ENCODE measurements around the gene XRCC4. TPM values are rescaled to one million over a fixed set of nuclear protein-coding genes. Genes with fewer than 3 reads are reported as not detected.

XRCC4 gene
- total RNA-seq, 2 experiments from 2014 or later: 9.5 to 11.6 TPM

GRCh38 chr5:83283761-83284160, 206.4 kb downstream of the XRCC4 start:
- no peaks in the 10 kb centered on the region for H3K27me3 Mint-ChIP-seq
- CTCF ChIA-PET: no interaction called here
- no peak overlapping the region for H3K27ac Mint-ChIP-seq
- no peaks in the 10 kb centered on the region for H3K4me1 Mint-ChIP-seq
- H3K9me3 Mint-ChIP-seq: no peaks in the 10 kb centered on the region
- POLR2A ChIA-PET: no interaction called here
- DNase-seq: no peak
- no peaks in the 10 kb centered on the region for H3K36me3 Mint-ChIP-seq (ENCODE audit: low read depth)
- H3K4me3 Mint-ChIP-seq: no peak overlapping the region

- Mint-ChIP-seq H3K36me3 (ENCODE audit: low read depth) (no peaks in the 10 kb centered on the region), H3K4me3 (no peak overlapping the region), H3K4me1 (no peaks in the 10 kb centered on the region), H3K27ac (no peak overlapping the region), H3K9me3 (no peaks in the 10 kb centered on the region), H3K27me3 (no peaks in the 10 kb centered on the region)
- DNase-seq: no peak
- ChIA-PET POLR2A (no interaction called here), CTCF (no interaction called here)
Measured at GRCh38 chr5:83285661-83286398, 208.5 kb downstream of the XRCC4 start.

GRCh38 chr5:83294246-83294645, 216.9 kb downstream of the XRCC4 start:
- H3K4me1 Mint-ChIP-seq: no peaks in the 10 kb centered on the region
- DNase-seq: no peak
- no peaks in the 10 kb centered on the region for H3K27me3 Mint-ChIP-seq
- ChIA-PET POLR2A (no interaction called here), CTCF (no interaction called here)
- H3K4me3 Mint-ChIP-seq: no peak overlapping the region
- H3K36me3 Mint-ChIP-seq (ENCODE audit: low read depth): no peaks in the 10 kb centered on the region
- peaks cover 1% of the 10 kb centered on the region for H3K9me3 Mint-ChIP-seq
- H3K27ac Mint-ChIP-seq: no peak overlapping the region

DNA sequence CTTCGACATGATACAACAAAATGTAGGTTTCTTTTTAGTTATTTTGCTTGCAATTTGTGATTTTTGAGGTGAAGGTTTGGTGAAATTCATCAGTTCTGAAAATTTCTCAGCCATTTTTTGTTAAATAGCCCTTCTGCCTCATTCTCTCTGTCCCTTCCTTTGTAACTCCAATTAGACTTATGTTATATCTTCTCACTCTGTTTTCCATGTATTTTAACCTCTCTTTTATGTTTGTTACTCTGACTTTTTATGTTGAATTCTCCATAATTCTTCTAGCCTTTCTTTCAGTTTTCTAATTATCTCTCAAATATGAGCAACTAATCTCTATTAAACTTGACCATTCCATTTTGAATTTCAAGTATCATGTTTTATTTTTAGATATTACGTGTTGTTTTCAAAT, 222.0 kb downstream of the XRCC4 start:
- peaks cover 17% of the 10 kb centered on the region for H3K9me3 Mint-ChIP-seq
- ChIA-PET CTCF (no interaction called here), POLR2A (no interaction called here)
- no peak overlapping the region for H3K4me3 Mint-ChIP-seq
- no peaks in the 10 kb centered on the region for H3K27me3 Mint-ChIP-seq
- H3K27ac Mint-ChIP-seq: no peak overlapping the region
- peaks cover 1% of the 10 kb centered on the region for H3K36me3 Mint-ChIP-seq (ENCODE audit: low read depth)
- H3K4me1 Mint-ChIP-seq: peaks cover 6% of the 10 kb centered on the region
- DNase-seq: no peak

DNA sequence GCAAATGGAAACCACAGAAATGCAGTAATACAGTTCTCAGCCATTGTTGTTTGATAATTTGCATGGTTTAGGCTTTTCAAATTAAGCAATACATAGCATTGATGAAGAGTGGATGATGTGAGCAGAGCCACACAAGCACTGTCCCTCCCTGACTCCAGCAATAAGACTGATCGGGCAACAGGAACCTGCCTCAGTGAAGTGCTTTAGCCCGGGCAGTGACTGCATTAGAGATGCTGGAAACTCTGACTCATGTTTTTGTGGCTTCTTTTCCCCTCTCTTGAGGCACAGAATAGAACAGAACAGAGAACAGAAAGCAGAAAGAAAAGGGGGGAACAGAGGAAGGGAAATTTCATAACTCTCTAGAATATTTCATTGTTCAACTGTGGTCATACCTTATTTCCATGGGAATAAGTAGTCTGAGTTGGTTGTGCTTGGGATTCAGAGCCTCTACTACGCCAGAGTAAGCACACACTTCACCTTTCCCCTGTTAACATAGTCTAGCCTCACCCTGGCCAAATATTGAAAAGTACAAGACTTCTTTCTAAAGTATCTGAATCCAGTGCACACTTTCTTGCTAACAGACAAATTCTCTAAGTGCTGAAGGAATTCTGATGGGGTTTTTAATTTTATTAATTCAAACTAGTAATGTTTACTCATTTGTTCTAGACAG, 229.4 kb downstream of the XRCC4 start:
- peak; percentile 6 for DNase-seq
- H3K9me3 Mint-ChIP-seq: peaks cover 5% of the 10 kb centered on the region
- CTCF ChIA-PET: no interaction called here
- no peaks in the 10 kb centered on the region for H3K36me3 Mint-ChIP-seq (ENCODE audit: low read depth)
- no peak overlapping the region for H3K4me3 Mint-ChIP-seq
- H3K27me3 Mint-ChIP-seq: no peaks in the 10 kb centered on the region
- H3K4me1 Mint-ChIP-seq: peaks cover 6% of the 10 kb centered on the region
- H3K27ac Mint-ChIP-seq: no peak overlapping the region
- POLR2A ChIA-PET: no interaction called here

- H3K27me3 Mint-ChIP-seq: no peaks in the 10 kb centered on the region
- H3K4me1 Mint-ChIP-seq: no peaks in the 10 kb centered on the region
- no peak for DNase-seq
- POLR2A ChIA-PET: no interaction called here
- CTCF ChIA-PET: no interaction called here
- H3K9me3 Mint-ChIP-seq: peaks cover 5% of the 10 kb centered on the region
- H3K36me3 Mint-ChIP-seq (ENCODE audit: low read depth): no peaks in the 10 kb centered on the region
- H3K27ac Mint-ChIP-seq: no peak overlapping the region
- H3K4me3 Mint-ChIP-seq: no peak overlapping the region
Measured at GRCh38 chr5:83312663-83313062, 235.3 kb downstream of the XRCC4 start.

DNA sequence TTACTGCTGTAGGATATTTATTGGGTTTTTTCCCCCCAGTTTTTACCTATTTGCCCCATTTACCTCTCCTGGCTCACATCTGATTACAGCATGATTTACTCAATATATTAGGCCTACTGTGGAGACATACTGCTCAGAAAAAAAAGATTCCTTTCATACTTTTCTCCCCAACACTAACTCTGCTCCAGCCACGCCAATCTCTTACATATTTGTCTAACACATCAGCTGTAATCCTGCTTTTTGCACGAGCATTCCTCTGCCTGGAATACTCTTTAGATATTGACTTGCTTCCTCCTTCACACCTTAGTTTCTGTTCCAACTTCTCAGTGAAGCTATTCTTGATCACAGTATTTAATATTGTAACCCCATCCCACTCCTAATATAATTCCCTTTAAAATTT, 236.1 kb downstream of the XRCC4 start:
- no peak for DNase-seq
- Mint-ChIP-seq H3K4me3 (no peak overlapping the region), H3K9me3 (peaks cover 5% of the 10 kb centered on the region), H3K4me1 (no peaks in the 10 kb centered on the region), H3K27ac (no peak overlapping the region), H3K27me3 (no peaks in the 10 kb centered on the region), H3K36me3 (ENCODE audit: low read depth) (no peaks in the 10 kb centered on the region)
- ChIA-PET POLR2A (no interaction called here), CTCF (no interaction called here)

- ChIA-PET POLR2A (no interaction called here), CTCF (no interaction called here)
- H3K27ac Mint-ChIP-seq: no peak overlapping the region
Measured at GRCh38 chr5:83321483-83322055, 244.2 kb downstream of the XRCC4 start.

DNA sequence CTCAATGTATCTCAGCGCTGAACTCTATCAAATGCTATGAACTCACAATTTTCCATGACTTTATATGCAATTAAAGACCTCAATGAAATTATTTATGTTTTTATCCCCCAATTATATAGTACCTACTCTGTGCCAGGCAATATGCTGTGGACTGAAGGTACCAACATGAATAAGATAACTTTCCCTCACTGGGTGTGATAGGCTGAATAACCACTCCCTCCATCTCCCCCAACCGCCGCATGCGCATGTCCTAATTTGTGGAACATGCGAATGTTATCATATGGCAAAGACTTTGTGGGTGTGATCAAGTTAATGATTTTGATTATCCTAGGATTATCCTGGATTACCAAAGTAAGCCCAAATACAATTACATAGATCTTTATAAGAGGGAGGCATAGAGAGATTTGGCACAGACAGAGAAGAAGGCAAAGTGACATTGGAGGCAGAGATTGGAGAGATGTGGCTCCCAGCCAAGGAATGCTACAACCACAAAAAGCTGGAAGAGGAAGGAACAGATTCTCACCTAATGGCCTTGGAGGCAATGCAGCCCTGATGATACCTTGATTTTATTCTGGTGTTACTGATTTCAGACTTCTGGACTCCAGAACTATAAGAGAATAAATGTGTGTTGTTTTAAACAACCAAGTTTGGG, 245.1 kb downstream of the XRCC4 start:
- H3K27me3 Mint-ChIP-seq: no peaks in the 10 kb centered on the region
- no peaks in the 10 kb centered on the region for H3K36me3 Mint-ChIP-seq (ENCODE audit: low read depth)
- no peak for DNase-seq
- no peaks in the 10 kb centered on the region for H3K4me1 Mint-ChIP-seq
- ChIA-PET POLR2A (no interaction called here), CTCF (no interaction called here)
- no peak overlapping the region for H3K27ac Mint-ChIP-seq
- H3K9me3 Mint-ChIP-seq: no peaks in the 10 kb centered on the region
- no peak overlapping the region for H3K4me3 Mint-ChIP-seq

More at GRCh38 chr5:83321483-83322055, 244.2 kb downstream of the XRCC4 start:
- H3K4me3 Mint-ChIP-seq: no peak overlapping the region
- DNase-seq: no peak
- H3K9me3 Mint-ChIP-seq: no peaks in the 10 kb centered on the region
- H3K4me1 Mint-ChIP-seq: no peaks in the 10 kb centered on the region
- no peaks in the 10 kb centered on the region for H3K27me3 Mint-ChIP-seq
- no peaks in the 10 kb centered on the region for H3K36me3 Mint-ChIP-seq (ENCODE audit: low read depth)

- Mint-ChIP-seq H3K27me3 (no peaks in the 10 kb centered on the region), H3K27ac (no peak overlapping the region), H3K9me3 (no peaks in the 10 kb centered on the region), H3K36me3 (ENCODE audit: low read depth) (no peaks in the 10 kb centered on the region), H3K4me1 (no peaks in the 10 kb centered on the region), H3K4me3 (no peak overlapping the region)
- POLR2A ChIA-PET: no interaction called here
- DNase-seq: no peak
- CTCF ChIA-PET: no interaction called here
Measured at GRCh38 chr5:83323557-83324180, 246.3 kb downstream of the XRCC4 start.

DNA sequence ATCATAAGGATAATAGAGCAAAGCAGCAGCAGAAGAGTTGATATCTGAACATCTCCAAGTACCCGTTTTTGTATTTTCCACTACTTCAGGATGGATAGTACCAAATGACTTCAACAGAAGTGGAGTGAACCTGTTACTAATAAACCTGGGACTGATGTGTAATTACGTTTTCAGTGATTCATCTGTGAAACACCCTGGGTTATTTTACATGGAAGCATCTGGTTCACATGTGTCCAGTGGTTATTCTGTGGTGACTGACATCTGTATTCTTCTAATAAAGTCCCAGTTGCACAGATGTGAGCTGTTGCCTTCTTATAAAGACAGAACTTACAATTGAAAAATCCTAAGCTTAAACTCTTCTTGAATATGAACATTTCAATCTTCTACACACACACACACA, 254.5 kb downstream of the XRCC4 start:
- Mint-ChIP-seq H3K4me1 (no peaks in the 10 kb centered on the region), H3K4me3 (no peak overlapping the region), H3K9me3 (no peaks in the 10 kb centered on the region), H3K27me3 (no peaks in the 10 kb centered on the region), H3K36me3 (ENCODE audit: low read depth) (no peaks in the 10 kb centered on the region), H3K27ac (no peak overlapping the region)
- ChIA-PET POLR2A (no interaction called here), CTCF (no interaction called here)
- DNase-seq: no peak

DNA sequence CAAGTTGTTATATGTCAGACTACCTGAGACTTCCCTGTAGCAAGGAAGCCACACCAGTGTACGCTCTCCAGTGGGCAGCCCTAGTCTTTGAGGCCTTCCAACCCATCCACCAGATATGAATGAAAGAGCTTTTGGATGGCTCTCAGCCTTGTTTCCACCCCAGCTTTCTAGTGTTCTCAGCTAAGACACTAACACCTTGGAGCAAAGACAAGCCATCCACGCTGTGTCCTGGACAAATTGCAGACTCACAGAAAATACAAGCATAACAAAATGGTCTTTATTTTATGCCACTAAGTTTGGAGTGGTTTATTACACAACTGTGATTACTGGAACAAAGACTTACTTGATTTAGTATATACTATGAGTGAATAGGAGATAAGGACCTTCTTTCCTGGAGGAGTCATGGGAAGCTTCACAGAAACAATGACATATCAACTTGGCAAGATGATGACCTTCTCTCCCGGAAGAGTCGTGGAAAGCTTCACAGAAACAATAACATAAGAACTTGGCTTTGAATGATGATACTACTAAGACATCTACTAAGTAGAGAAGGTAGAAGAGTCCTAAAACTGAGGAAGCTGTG, 260.2 kb downstream of the XRCC4 start:
- CTCF ChIA-PET: no interaction called here
- no peak overlapping the region for H3K4me3 Mint-ChIP-seq
- no peak for DNase-seq

DNA sequence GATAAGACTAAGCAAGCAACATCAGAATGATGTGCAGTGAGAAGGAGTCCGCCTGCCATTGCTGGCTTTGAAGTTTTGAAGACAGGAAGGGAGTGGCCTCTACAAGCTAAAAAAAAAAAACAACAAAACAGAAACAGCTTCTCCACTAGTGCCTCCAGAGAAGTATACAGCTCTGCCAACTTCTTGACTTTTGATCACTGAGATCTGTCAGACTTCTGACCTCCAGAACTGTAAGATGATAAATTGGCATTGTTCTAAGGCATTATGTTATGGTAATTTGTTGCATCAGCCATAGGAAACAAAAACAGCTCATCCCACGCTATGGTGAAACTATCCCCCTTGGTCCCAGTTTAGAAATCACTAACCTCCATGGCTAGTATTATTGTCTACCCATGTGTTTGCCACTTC, 263.2 kb downstream of the XRCC4 start:
- ChIA-PET POLR2A (interaction anchor here (0.6 kb wide), 1 partner anchor 263 kb away, joined by 6 read pairs; the partner anchor contains the start of gene XRCC4), CTCF (no interaction called here)
- H3K36me3 Mint-ChIP-seq (ENCODE audit: low read depth): peaks cover 13% of the 10 kb centered on the region
- peak overlapping the region; percentile 53 for H3K4me3 Mint-ChIP-seq
- peaks cover 19% of the 10 kb centered on the region for H3K4me1 Mint-ChIP-seq
- H3K9me3 Mint-ChIP-seq: no peaks in the 10 kb centered on the region
- no peaks in the 10 kb centered on the region for H3K27me3 Mint-ChIP-seq
- peak; percentile 51 for DNase-seq
- H3K27ac Mint-ChIP-seq: peak overlapping the region; percentile 93

More for the DNA sequence above, 260.2 kb downstream of the XRCC4 start:
- peaks cover 8% of the 10 kb centered on the region for H3K36me3 Mint-ChIP-seq (ENCODE audit: low read depth)
- no peaks in the 10 kb centered on the region for H3K27me3 Mint-ChIP-seq
- H3K9me3 Mint-ChIP-seq: no peaks in the 10 kb centered on the region
- POLR2A ChIA-PET: no interaction called here
- peaks cover 19% of the 10 kb centered on the region for H3K4me1 Mint-ChIP-seq
- H3K27ac Mint-ChIP-seq: no peak overlapping the region

All from activated CD4-positive, alpha-beta T cell treated with anti-CD3 and anti-CD28 coated beads, Interleukin-2, amount 10 ng/mL, durations not matched to agents 7 days and 5 days (primary cell).